GM18520 (cell line): Measurements from ENCODE around the gene GRK5.
A peak's percentile ranks its signal among the peaks of the same experiment; 100 is the strongest.
"Not testable (repeated sequence)": the region's sequence is repeated elsewhere in the genome, so short reads cannot be mapped to it uniquely, and the experiment has no call there.

Experiments
- ATAC-seq: cut with Tn5 transposase; IDR thresholded peaks from one replicate; pipeline ENCODE4 v1.9.1; 2021; ENCODE audit not compliant: unreplicated experiment

The GRK5 gene

DNA sequence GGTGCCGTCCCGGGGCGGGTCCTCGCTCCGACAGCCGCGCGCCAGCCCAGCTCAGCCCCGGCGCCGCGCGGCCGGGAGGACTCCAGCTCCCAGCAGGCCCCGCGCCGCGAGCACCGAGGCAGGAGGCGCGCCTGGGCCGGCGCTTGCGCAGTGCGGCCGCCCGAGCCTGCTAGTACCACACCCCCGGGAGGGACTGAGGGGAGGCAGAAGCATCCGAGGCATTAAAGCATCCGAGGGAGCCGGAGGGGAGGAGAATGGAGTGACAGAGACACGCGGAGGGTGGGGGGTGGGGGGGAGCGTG lies at the start of gene GRK5:
GRK5 (plus strand) TSS at position 206 of the 301 bp plus-strand sequence. CDS start 347 bp downstream, outside the sequence.
- ATAC-seq = peak; percentile 71

DNA sequence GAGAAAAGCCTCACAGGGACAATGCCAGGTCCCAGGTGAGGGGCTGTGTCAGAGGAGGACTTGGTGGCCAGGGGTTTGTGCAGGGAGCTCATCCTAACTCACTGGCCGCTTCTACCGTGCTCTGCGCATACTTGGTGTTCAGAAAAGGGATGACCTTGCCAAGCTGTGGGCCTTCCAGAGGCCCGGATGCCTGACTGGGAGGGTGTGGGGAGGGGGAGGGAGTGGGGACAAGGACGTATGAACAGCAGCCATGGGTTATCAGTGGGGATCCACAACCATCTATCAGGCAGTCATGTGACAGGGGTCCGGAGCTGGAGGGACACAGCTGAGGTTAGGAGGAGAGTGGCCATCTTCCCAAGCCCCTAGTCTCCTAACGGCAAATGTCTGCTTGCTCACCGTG lies 48.0 kb upstream of the GRK5 start:
- no peak for ATAC-seq

DNA sequence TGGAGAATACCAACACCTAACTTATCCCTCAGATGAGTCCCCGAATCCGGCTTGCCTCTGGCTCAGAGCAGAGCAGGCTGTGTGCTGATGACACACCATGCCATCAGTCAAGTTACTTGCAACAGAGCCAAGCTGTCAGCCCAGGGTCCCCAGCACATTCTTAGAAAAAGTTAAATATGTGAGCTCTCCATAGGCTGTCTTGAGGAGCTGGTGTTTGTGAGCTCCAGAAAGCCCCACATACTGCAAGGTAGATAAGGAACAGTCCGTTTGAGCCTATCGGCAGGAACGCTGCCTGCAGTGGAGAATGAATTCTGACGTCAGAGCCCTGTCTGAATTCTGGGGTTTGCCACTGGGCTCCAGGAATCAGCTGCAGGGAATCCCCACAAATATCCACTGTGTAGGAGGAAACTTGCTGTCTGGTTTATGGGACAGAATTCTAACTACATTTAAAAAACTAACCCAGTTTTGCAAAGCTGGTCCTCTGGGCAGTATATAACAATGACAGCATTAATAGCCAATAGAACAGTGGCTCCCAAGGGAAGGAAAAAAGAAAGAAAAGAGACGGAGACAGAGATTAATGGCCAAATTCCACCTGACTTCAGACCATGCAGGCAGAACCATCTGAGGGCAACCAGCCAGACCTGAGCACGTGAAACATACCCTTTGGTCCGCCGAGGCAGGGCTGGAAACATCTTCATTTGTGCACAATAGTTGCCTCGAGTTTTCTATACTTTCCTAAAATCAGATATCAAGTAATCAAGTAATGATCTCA lies 45.5 kb upstream of the GRK5 start:
- no peak for ATAC-seq

DNA sequence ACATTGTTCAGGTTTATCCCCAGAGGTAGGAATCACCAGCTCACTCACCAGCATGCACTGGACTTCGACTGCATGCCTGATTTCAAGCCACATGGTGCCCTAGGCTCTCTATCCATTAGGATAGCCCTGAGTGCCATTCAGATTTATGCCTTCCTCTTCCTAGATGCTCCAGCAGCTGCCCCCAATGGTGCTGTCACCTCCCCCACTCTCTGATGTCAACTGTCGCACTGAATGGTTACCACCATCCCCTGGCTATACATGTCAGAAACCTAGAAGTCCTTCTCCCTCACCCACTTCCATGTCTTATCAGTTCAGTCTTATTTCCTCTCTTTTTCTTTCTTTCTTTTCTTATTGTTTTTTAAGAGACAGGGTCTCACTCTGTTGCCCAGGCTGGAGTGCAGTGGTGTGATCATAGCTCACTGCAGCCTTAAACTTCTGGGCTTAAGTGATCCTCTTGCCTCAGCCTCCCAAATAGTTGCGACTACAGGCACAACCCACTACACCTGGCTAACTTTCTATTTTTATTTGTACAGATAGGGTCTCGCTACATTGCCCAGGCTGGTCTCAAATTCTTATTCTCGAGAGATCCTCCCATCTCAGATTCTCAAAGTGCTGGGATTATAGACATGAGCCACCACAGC lies 44.8 kb upstream of the GRK5 start:
- ATAC-seq = no peak

DNA sequence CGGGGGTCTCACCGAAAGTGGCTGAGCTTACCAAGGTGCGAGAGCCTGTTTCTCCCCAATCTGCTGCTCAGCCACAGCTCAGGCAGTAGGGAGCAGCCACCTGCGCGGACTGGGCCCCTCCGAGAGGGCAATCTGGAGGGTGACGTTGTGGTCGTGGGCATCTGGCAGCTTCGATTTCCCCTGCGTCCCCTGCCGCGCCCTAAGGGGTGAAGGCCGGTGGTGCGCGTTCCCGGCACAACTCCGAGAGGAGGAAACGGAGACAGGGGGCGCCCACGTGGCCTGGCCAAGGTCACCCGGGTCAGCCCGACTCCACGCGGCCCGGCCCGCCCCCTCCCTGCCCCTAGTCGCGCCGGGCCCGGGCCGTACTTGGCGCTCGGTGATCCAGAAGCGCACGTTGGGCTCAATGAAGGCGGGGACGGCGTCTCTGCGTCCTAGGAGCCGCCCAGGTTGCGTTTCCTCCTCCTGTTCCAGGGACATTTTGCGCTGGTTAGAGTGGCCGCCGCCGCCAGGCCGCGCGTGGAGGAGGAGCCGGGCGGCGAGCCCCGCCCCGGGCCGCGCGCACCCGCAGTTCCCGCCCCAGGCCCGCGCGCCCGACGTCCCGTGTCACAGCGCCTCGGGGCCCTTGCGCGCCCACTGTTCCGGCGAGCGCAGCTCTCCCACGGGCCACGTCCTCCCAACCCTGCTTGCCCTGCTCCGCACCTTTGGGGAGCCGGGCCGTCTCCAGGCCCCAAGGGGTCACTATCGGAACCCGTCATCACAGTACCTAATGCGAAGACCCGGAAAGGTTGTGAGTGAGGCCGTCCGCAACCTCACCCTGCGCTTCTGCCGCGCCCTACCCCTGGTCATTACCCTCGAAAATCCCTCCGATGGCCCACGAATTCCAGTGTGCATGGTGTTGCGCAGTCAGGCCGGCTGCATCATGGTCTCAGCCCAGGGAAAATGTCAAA lies 41.9 kb upstream of the GRK5 start, which contains the start of gene SFXN4:
SFXN4 (minus strand) TSS at position 544 of the 947 bp plus-strand sequence; CDS start at position 477, 67 bp downstream.
- ATAC-seq = peak; percentile 85

DNA sequence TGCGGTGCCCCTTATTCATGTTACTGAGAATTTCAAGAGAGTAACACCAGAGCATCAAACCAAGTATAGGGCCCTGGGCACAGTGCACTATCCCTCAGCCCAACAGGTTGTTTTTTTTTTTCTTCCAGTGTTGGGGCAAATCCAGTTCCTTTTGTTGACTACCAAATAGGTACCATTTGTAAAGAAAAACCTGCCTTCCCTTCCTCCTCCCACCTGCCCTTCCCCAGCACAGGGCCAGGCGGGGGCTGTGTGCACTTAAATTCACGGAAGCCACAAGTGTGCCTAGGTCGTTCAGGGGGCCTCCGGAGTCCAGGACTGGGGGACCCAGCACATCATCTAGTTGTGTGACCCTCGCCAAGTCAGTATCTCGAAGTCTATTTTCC lies 41.3 kb upstream of the GRK5 start:
- ATAC-seq = no peak

DNA sequence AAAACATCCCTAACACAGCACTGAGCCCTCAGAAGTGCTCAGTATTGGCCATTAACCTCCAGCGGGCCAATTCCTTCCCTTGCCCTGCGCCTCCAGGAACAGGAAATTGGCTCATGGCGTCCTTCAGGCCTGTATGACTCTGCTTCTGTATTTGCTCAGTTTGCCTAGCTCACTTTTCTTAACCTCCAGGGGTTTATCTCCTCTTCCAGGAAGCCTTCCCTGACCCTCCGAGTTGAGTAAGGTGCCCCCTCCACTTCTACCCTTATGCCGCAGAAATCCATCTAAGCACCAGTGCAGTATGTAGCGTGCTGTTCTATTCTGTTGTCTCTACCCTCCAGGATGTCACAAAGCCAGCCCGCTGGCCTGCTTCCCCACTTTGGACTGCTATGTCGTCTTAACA lies 40.8 kb upstream of the GRK5 start:
- ATAC-seq = no peak

DNA sequence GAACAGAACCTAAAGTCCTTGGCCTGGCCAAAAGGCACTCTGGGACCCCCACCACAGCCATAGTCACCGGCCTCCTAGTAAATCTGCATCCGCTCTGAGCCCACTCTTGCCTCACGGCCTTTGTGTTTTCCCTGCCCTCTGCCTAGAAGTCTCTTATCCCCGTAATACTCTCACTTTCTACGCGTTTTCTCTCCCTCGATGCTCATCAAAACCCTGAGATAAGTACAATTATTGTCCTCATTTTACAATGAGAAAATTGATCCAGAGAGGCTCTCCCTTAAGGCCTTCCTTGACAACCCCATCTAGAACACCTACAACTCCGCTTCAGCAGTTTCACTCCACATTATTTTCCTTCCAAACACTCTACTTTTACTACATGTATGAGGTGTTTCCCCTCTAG lies 40.3 kb upstream of the GRK5 start:
- ATAC-seq = no peak

DNA sequence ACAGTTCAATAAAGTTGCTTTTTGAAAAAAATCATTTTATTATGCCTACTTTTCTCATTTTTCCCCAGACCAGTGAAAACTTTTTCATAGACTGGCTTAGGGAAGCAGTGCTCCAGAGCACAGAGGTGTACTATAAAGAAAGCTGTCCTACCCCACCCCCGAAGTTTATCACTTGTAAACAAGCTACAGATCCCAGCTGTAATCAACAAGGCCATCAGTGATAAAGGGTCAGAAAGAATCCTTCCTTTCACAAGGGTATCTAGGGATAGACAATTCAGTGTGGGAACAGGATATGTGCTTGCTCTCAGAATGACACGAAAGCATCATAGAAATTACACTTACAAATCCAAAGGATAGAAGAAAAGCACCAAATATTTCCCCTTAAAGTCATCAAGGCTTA lies 33.3 kb upstream of the GRK5 start:
- no peak for ATAC-seq

DNA sequence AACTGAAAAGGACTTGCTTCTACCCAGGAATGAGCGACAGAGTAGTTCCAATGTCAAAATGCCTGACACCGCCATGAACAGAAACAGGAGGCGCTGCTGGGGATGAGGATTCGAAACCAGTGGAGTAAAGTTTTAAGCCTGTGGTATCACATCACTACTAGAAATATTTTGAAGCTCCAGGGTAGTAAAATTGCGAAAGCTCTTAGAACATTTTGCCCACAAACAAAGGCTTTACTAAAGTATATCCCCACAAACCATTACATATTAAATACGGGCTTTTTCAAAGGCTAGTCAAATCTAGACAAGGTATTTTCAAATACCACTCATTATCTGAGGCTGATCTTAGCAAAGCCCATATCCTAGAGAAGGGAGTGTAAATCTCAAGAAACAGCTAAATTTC lies 31.2 kb upstream of the GRK5 start:
- ATAC-seq = no peak

DNA sequence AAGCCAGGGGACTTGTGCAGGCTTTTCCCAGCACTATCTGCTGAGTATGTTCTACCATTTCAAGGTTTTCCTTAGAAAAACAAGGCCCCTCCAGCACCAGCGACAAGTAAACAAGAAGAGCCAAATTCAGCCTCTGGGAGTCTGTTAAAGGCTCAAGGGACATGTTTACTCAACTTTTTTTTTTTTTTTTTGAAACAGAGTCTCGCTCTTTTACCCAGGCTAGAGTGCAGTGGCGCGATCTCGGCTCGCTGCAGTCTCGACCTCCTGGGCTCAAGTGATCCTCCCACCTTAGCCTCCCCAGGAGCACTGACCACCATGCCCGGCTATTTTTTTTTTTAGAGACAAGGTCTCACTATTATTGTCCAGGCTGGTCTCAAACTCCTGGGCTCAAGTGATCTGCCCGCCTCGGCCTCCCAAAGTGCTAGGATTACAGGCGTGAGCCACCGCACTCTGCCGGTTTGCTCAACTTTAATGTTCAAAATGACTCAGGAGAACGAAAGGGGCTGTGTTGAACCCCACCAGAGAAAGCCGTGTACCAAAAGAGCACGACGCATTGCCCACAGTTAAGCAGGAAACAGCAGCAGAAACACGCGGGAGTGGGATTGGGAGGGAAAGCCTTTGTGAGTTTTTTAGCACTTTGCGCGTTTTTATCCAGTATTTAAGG lies 29.5 kb upstream of the GRK5 start:
- no peak for ATAC-seq

DNA sequence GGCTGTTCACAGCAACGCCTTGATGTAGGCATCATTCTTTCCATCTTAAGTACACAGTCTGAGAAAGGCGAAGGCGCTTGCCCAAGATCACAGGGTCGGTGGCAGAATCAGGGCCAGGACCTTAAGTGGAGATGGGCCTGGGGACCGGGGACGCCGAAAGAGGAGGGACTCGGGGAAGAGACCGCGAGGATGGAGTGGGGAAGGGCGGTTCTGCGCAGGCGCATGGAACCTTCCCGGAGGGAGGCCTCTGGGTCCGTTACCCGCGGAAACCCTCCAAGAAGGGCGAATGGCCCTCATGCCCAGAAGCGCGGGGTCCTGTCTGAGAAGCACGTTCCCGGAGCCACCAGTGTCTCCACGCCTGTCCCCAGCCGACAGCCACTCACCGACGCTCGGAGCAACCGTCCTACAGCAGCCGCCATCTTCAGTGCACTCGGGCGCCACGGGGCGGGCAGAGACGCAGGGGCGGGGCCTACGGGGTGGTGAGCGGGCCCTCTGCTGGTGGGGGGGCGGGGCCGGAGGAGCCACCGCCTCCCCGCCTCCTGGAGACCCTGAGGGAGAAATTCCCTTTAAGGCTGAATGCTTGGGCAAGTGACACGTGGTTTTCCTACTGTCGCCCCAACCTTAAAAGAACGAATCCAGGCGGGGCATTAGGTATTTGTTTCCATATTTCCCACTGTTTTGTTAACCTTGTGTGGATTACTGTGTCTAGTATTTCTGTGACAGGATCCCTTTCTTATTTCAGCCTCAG lies 28.8 kb upstream of the GRK5 start, which contains the start of gene PRDX3:
PRDX3 (minus strand) TSS at position 441 of the 748 bp plus-strand sequence; CDS start at position 419, 22 bp downstream.
- peak; percentile 77 for ATAC-seq

DNA sequence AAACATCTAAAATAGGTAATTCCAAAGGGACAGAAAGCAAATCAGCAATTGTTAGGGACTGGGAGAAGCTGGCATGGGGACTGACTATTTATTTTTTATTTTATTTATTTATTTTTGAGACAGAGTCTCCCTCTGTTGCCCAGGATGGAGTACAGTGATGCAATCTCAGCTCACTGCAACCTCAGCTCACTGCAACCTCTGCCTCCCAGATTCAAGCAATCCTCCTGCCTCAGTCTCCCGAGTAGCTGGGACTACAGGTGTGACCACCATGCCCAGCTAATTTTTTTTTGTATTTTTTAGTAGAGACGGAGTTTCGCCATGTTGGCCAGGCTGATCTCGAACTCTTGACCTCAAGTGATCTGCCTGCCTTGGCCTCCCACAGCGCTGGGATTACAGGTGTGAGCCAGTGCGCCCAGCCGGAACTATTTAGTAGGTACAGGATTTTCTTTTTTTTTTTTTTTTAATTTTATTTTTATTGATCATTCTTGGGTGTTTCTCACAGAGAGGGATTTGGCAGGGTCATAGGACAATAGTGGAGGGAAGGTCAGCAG lies 26.4 kb upstream of the GRK5 start:
- ATAC-seq = not testable (repeated sequence)

DNA sequence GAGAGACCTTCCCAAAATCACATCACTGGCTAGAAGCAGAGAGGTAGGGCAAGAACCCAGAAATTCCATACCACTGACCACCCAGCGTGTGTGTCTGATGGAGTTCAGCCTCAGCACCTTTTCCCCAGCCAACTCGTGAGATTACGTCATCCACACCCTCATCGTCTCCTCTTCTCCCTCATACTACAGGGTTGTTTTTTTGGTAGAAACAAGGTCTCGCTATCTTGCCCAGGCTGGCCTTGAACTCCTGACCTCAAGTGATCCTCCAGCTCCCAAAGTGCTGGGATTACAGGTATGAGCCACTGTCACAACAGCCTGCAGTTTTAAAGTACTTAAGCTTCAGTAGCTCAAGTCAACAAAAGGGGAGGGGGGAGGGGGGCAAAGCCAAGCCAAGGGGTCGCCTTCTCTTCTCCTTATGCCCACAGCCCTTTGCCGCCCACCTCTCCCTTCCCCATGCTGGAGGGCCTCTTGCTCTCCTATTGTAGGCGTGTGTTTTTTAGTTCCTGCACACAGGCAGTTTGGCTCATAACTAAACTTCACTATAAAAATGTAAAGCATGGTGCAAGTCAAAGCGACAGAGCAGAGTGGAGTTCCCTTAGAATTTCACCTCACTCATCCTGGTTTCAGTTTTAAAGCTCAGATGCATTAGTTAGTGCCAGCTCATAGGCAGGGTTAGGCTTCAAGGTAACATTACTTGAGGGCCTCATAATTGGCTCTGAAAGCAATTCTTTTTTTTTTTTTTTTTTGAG lies 23.5 kb upstream of the GRK5 start:
- ATAC-seq = no peak

DNA sequence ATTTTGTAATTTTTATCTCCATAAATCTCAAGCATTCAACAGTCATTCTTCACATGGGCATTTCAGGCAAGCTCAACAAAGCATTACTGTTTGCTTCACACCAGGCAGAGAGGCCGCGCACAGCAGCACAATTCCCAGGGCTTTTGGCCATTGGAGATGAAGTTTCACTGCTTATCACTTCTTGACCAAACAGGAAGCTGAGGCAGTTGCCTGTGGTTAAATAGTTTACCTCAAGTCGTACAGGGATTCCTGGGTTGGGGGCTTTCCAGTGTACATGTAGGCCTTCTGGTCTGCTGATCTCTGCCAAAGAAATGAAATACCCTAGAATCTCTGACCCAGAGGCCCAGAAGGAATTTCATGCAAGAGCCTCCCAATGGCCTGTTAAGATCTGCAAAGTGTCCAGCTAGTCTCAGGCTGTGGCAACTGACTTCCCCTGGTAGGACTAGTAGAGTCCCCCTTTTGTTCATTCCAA lies 17.5 kb upstream of the GRK5 start:
- ATAC-seq = no peak

DNA sequence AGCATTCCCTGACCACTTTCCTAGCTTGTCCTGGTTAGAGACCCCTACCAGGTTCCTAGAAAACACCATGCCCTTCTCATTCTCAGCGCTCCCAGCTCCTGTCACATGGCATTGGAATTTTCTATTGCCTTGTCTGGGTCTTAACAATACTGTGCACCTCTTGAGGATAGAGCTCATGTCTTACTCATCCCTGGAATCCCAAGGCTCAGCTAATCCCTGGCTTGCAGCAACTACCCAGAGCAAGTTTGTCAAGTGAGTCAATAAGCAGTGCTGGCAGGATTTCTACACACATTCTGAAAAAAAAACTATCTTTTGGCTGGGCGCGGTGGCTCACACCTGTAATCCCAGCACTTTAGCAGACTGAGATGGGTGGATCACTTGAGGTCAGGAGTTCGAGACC lies 17.0 kb upstream of the GRK5 start:
- ATAC-seq = no peak

DNA sequence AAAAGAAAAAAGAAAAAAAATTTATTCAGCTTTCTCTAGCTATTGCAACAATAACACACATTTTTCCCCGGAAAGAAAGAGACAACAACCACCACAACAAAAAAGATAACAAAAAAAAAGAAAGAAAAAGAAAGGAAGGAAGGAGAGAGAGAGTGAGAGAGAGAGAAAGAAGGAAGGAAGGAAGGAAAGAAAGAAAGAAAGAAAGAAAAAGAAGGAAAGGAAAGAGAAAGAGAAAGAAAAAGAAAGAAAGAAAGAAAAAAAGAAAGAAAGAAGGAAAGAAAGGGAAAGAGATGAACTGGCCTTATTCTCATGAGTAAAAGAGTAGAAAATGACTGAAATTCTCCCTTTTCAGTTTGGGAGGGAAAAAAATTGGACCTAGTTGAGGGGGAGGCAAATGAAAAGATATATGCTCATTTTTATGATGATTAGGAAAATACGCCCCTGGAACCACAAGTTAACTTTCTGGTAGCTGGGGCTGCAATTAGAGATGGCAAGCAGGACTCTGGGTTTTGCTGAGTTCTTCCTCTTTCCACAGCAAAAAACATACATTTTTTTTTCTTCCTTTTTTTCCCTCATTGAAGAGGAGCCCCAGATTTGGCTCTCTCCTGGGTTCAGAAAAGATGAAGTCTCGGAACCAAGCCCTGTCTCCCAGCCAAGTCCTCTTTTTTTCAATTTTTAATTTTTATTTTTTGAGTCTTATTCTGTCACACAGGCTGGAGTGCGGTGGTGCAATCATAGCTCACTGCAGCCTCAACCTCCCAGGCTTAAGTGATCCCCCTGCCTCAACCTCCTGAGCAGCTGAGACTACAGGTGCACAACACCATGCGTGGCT lies 16.2 kb upstream of the GRK5 start:
- ATAC-seq = no peak

DNA sequence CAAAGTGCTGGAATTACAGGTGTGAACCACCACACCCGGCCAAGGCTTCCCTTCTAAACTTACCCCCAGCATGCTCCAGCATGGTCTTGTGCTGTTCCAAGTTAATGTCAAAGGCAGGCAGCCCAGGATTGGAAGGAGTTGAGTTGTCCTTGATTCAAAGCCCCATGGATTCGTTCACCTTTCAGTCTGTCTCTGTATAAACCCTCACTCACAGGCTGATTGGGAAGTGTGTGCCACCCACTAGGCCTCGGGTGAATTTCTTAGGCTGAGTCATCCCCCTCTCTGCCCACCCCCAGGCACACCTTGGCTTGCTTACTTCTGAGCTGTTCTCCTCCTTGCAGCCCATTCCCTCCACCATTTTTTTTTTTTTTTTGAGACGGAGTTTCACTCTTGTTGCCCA lies 15.5 kb upstream of the GRK5 start:
- no peak for ATAC-seq
